ENCODE results near the gene RAB40C. TPM values are rescaled to one million over a fixed set of nuclear protein-coding genes. Genes with fewer than 3 reads are reported as not detected.

RAB40C gene
- polyA plus RNA-seq, 1 donor (not counting 4 experiments of a cell fraction or from before 2014, with no cell fraction given), result 4.0 TPM

DNA sequence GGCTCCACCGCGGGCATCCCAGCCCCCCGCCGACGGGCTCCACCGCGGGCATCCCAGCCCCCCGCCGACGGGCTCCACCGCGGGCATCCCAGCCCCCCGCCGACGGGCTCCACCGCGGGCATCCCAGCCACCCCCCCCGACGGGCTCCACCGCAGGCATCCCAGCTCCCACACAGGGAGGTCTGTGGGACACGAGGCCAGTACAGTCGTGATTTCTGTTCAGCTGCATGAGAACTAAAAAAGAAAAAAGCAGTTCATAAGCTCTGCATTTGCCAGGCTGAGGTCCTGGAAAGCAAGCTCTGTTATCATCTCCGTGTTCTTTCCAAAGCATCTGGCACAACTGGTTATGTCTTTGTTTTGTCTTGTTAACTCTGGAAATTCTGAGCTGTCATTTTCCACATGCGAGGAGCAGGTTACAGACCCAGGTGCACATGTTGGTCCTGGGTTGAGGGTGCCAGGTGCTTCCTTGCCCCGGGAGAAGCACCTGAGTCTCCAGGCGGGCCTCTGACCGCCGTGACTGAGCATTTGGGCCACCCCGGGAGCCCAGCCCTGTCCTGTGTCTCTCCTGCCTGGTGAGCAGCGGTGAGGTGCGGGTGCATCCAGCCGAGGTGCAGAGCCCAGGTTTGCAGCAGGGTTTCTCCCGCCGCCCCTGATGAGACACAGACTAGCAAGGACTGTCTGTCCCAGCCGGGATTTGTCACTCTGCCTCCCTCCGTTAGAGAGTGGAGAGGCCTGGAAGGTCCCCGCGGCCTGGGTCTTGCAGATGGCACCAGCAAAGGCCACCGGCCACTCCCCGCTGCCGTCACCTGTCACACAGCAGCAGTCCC, 31.0 kb downstream of the RAB40C start:
- H3K4me2 ChIP-seq (ENCODE audit: control insufficient read depth, extremely low read depth, insufficient read depth, low read depth, low read length), result no peak overlapping the region
- dilution Hi-C loops (cut with MboI; ENCODE audit: extremely low pct_ligation_motif_present, low sequenced_read_pairs), result no loop called here

DNA sequence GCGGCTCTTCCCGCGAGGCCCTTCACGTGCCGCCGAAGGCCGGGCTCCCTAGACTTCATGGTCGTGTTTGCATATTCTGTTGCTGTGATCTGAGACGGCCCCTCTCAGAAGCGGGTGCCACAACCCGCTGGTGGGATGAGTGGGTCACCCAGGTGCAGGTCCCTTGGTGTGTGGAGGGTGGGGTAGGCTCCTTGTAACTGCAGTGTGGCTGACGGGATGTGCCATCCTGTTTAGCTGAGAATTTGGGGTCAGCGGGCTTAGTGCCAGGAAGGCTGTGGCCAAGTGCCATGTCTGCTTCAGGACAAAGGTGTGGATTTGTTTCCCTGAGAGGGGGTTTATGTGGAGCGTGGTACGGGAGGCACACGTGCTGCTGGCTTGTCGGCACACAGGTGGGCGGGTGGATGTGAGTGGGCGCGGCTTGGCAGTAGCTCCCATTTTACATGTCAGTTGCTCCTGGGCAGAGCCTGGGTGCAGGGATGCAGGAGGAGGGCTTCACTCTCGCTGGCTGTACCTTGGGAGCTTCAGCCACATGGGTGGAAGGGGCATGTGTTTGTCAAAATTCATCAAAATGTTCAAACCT, 31.8 kb downstream of the RAB40C start:
- dilution Hi-C loops (cut with MboI; ENCODE audit: extremely low pct_ligation_motif_present, low sequenced_read_pairs), result no loop called here
- Histone ChIP-seq H3K9me3 (ENCODE audit: control insufficient read depth, low read depth, low read length) (no peaks in the 10 kb centered on the region), H3K9ac (ENCODE audit: control insufficient read depth, extremely low read depth, insufficient read depth, low read length) (peak overlapping the region; percentile 22)

More for the DNA sequence above, 31.0 kb downstream of the RAB40C start:
- no peak overlapping the region for H2AFZ ChIP-seq (ENCODE audit: control insufficient read depth, low read length)
- peaks cover 11% of the 10 kb centered on the region for H4K20me1 ChIP-seq (ENCODE audit: control insufficient read depth, extremely low read depth, insufficient read depth, low read length)
- no peak for TF ChIP-seq EZH2 (IDR thresholded peaks at IDR 0.05; ENCODE audit: low read length)
- TF ChIP-seq, protein P1, sequence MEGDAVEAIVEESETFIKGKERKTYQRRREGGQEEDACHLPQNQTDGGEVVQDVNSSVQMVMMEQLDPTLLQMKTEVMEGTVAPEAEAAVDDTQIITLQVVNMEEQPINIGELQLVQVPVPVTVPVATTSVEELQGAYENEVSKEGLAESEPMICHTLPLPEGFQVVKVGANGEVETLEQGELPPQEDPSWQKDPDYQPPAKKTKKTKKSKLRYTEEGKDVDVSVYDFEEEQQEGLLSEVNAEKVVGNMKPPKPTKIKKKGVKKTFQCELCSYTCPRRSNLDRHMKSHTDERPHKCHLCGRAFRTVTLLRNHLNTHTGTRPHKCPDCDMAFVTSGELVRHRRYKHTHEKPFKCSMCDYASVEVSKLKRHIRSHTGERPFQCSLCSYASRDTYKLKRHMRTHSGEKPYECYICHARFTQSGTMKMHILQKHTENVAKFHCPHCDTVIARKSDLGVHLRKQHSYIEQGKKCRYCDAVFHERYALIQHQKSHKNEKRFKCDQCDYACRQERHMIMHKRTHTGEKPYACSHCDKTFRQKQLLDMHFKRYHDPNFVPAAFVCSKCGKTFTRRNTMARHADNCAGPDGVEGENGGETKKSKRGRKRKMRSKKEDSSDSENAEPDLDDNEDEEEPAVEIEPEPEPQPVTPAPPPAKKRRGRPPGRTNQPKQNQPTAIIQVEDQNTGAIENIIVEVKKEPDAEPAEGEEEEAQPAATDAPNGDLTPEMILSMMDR (optimal IDR thresholded peaks at IDR 0.05 in 1 of 3, IDR thresholded peaks at IDR 0.05 in 1 of 3, conservative IDR thresholded peaks at IDR 0.05 in 1 of 3; ENCODE audit: extremely low read depth in 1 of 3, insufficient read depth in 2 of 3, low read length in 3 of 3), result no peak
- H3K4me3 ChIP-seq (ENCODE audit: control insufficient read depth in 2 of 3, extremely low read depth in 1 of 3, insufficient read depth in 2 of 3, low read depth in 1 of 3, low read length in 3 of 3), result no peak overlapping the region
- no peaks in the 10 kb centered on the region for H3K79me2 ChIP-seq (ENCODE audit: control insufficient read depth, insufficient read depth, low read length)
- H3K9me1 ChIP-seq (ENCODE audit: control insufficient read depth, extremely low read depth, insufficient read depth, low read length), result no peaks in the 10 kb centered on the region
- H3K27ac ChIP-seq (ENCODE audit: control insufficient read depth, insufficient read depth, low read length), result no peak overlapping the region
- DNase-seq (ENCODE audit: low read depth, low spot score) (no peak), FAIRE-seq (no peak)
- peaks cover 0 to 1% of the 10 kb centered on the region in 2 experiments for H3K36me3 ChIP-seq (ENCODE audit: control insufficient read depth in 2 of 2, extremely low read depth in 1 of 2, insufficient read depth in 2 of 2, low read length in 2 of 2)
- peaks cover 21% of the 10 kb centered on the region for H3K27me3 ChIP-seq (ENCODE audit: control insufficient read depth, extremely low read depth, insufficient read depth, low read length)
- no peak overlapping the region for H3K9ac ChIP-seq (ENCODE audit: control insufficient read depth, extremely low read depth, insufficient read depth, low read length)
- peaks cover 20% of the 10 kb centered on the region for H3K4me1 ChIP-seq (ENCODE audit: control insufficient read depth, extremely low read depth, insufficient read depth, low read length)
- H3K9me3 ChIP-seq (ENCODE audit: control insufficient read depth, low read depth, low read length), result no peaks in the 10 kb centered on the region

More for the DNA sequence above, 31.8 kb downstream of the RAB40C start:
- H3K9me1 ChIP-seq (ENCODE audit: control insufficient read depth, extremely low read depth, insufficient read depth, low read length), result no peaks in the 10 kb centered on the region
- peak overlapping the region; percentile 84 for H3K4me2 ChIP-seq (ENCODE audit: control insufficient read depth, extremely low read depth, insufficient read depth, low read depth, low read length)
- peaks cover 11% of the 10 kb centered on the region for H4K20me1 ChIP-seq (ENCODE audit: control insufficient read depth, extremely low read depth, insufficient read depth, low read length)
- peaks cover 21% of the 10 kb centered on the region for H3K27me3 ChIP-seq (ENCODE audit: control insufficient read depth, extremely low read depth, insufficient read depth, low read length)
- H3K4me1 ChIP-seq (ENCODE audit: control insufficient read depth, extremely low read depth, insufficient read depth, low read length), result peaks cover 25% of the 10 kb centered on the region
- peak overlapping the region; percentile 26 for H3K27ac ChIP-seq (ENCODE audit: control insufficient read depth, insufficient read depth, low read length)
- H3K36me3 ChIP-seq (ENCODE audit: control insufficient read depth in 2 of 2, extremely low read depth in 1 of 2, insufficient read depth in 2 of 2, low read length in 2 of 2), result peaks cover 2 to 3% of the 10 kb centered on the region in 2 experiments
- peak overlapping the region in 1 of 3 experiments; percentile 59 for H3K4me3 ChIP-seq (ENCODE audit: control insufficient read depth in 2 of 3, extremely low read depth in 1 of 3, insufficient read depth in 2 of 3, low read depth in 1 of 3, low read length in 3 of 3)
- H3K79me2 ChIP-seq (ENCODE audit: control insufficient read depth, insufficient read depth, low read length), result no peaks in the 10 kb centered on the region
- no peak overlapping the region for H2AFZ ChIP-seq (ENCODE audit: control insufficient read depth, low read length)
- FAIRE-seq, result no peak
- no peak for DNase-seq (ENCODE audit: low read depth, low spot score)
- TF ChIP-seq EZH2 (IDR thresholded peaks at IDR 0.05; ENCODE audit: low read length), result no peak
- TF ChIP-seq, protein P1 (optimal IDR thresholded peaks at IDR 0.05 in 1 of 3, IDR thresholded peaks at IDR 0.05 in 1 of 3, conservative IDR thresholded peaks at IDR 0.05 in 1 of 3; ENCODE audit: extremely low read depth in 1 of 3, insufficient read depth in 2 of 3, low read length in 3 of 3), result no peak

Data from keratinocyte (primary cell).